Measurements from ENCODE around the gene GPN1. TPM values are rescaled to one million over a fixed set of nuclear protein-coding genes. Genes with fewer than 3 reads are reported as not detected.

Gene GPN1
- total and polyA plus RNA-seq, 12 donors, result 10.6 to 44.6 (median 24.8) TPM

GRCh38 chr2:27689424-27689823, 60.6 kb downstream of the GPN1 start:
- H3K36me3 ChIP-seq (replicated peaks in 1 of 2), result peaks cover 0 to 64% of the 10 kb centered on the region in 2 donors
- H3K27me3 ChIP-seq, result no peaks in the 10 kb centered on the region
- 94 to 96% (median 95%) methylated on average over 2 of the region's 2 CpGs for WGBS, 4 donors
- no peaks in the 10 kb centered on the region for H3K9me3 ChIP-seq (replicated peaks in 1 of 3)
- TF ChIP-seq CTCF (IDR thresholded peaks at IDR 0.05), result no peak
- no peak overlapping the region for H3K4me3 ChIP-seq
- intact Hi-C loops (cut with DNase I), result no loop called here
- H3K27ac ChIP-seq, result no peak overlapping the region
- no peaks in the 10 kb centered on the region for H3K4me1 ChIP-seq (replicated peaks in 1 of 2)
- DNase-seq, result no peak

DNA sequence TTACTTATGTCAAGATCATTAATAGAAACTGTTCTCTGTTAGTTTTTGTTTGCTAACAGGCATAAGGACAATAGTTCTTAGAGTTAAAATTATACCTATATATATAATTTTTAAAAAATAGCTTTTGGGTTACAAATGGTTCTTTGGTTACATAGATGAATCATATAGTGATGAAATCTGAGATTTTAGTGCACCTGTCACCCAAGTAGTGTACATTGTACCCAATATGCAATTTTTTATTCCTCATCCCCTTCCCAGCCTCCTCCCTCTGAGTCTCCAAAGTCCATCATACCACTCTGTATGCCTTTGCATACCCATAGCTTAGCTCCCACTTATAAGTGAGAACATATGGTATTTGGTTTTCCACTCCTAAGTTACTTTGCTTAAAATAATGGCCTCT, 61.2 kb downstream of the GPN1 start:
- TF ChIP-seq POLR2A (IDR thresholded peaks at IDR 0.05), result no peak
- peaks cover 0 to 62% of the 10 kb centered on the region in 2 donors for H3K36me3 ChIP-seq (replicated peaks in 1 of 2)
- H3K4me3 ChIP-seq, result no peak overlapping the region
- no peaks in the 10 kb centered on the region for H3K9me3 ChIP-seq (replicated peaks in 1 of 3)
- no peak for DNase-seq
- intact Hi-C loops (cut with DNase I), result no loop called here
- H3K4me1 ChIP-seq (replicated peaks in 1 of 2), result no peaks in the 10 kb centered on the region
- no peaks in the 10 kb centered on the region for H3K27me3 ChIP-seq
- no peak overlapping the region for H3K27ac ChIP-seq

DNA sequence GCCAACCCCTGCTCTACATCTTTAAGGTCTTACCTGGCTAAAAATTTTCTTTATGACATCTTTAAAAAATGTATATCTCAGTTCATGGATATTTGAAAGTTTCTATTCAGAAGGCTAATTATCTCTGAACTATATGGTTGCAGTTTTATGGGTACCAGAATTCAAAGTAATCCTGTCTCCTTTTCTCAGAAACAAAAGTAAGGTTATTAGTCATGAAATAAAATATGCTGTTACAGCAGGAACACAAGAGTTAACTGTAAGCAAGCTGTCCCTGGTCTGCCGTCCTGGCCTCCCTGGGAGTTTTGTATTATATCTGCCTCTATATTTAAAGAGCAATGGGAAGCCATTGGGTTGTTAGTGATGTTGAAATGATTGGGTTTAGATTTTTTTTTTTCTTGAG, 68.8 kb downstream of the GPN1 start:
- no peaks in the 10 kb centered on the region for H3K27me3 ChIP-seq
- DNase-seq, result no peak
- H3K4me3 ChIP-seq, result no peak overlapping the region
- intact Hi-C loops (cut with DNase I), result no loop called here
- H3K4me1 ChIP-seq (replicated peaks in 1 of 2), result no peaks in the 10 kb centered on the region
- H3K36me3 ChIP-seq (replicated peaks in 1 of 2), result peaks cover 0 to 31% of the 10 kb centered on the region in 2 donors
- H3K27ac ChIP-seq, result no peak overlapping the region
- 70 to 86% (median 84%) methylated on average over 1 of the region's 1 CpG for WGBS, 4 donors
- H3K9me3 ChIP-seq (replicated peaks in 1 of 3), result no peaks in the 10 kb centered on the region
- no peak for TF ChIP-seq POLR2A (IDR thresholded peaks at IDR 0.05)
- no peak for TF ChIP-seq CTCF (IDR thresholded peaks at IDR 0.05)

Small RNAs within 50 kb of the gene (small RNA-seq; reads per million reads assigned to genes)
- 0 reads per million in 2 donors for gene RF00340

Other genes starting within 250 kb of the GPN1 start
- 10 to 100 TPM in 7 of 9 donors, 1 to 10 TPM in 2; 3.1 to 29.2 (median 15.6) TPM for gene ZNF513, start 248.3 kb upstream of the GPN1 start, total RNA-seq
- gene ZNF513, start 248.3 kb upstream of the GPN1 start, polyA plus RNA-seq, result 10 to 100 TPM in 2 of 3 donors, 1 to 10 TPM in 1; 6.1 to 83.7 (median 72.5) TPM
- 10 to 100 TPM; 50.1 to 78.9 (median 60.6) TPM for gene PPM1G, start 219.5 kb upstream of the GPN1 start, total RNA-seq
- gene PPM1G, start 219.5 kb upstream of the GPN1 start, polyA plus RNA-seq, result 100 to 1,000 TPM in 1 of 3 donors, 10 to 100 TPM in 2; 51.0 to 107 (median 54.7) TPM
- 100 to 1,000 TPM in 1 of 9 donors, 10 to 100 TPM in 8; 48.4 to 100 (median 75.4) TPM for gene NRBP1, start 200.4 kb upstream of the GPN1 start, total RNA-seq
- 100 to 1,000 TPM in 1 of 3 donors, 10 to 100 TPM in 2; 52.7 to 126 (median 58.1) TPM for gene NRBP1, start 200.4 kb upstream of the GPN1 start, polyA plus RNA-seq
- gene KRTCAP3, start 186.7 kb upstream of the GPN1 start, total RNA-seq, result 1 to 10 TPM; 1.2 to 8.2 (median 4.2) TPM
- gene KRTCAP3, start 186.7 kb upstream of the GPN1 start, polyA plus RNA-seq, result 1 to 10 TPM; 1.4 to 6.4 (median 5.4) TPM
- 10 to 100 TPM in 8 of 9 donors, 1 to 10 TPM in 1; 6.3 to 28.1 (median 15.7) TPM for gene IFT172, start 139.3 kb upstream of the GPN1 start, total RNA-seq
- 100 to 1,000 TPM in 1 of 3 donors, 10 to 100 TPM in 1, 1 to 10 TPM in 1; 9.8 to 113 (median 75.6) TPM for gene IFT172, start 139.3 kb upstream of the GPN1 start, polyA plus RNA-seq
- gene FNDC4, start 133.8 kb upstream of the GPN1 start, total RNA-seq, result 100 to 1,000 TPM in 6 of 9 donors, 10 to 100 TPM in 3; 35.3 to 321 (median 115) TPM
- 100 to 1,000 TPM in 2 of 3 donors, 10 to 100 TPM in 1; 51.3 to 331 (median 101) TPM for gene FNDC4, start 133.8 kb upstream of the GPN1 start, polyA plus RNA-seq
- 10 to 100 TPM in 2 of 9 donors, 1 to 10 TPM in 6, under 1 TPM in 1; 0.24 to 24.0 (median 6.3) TPM for gene GCKR, start 132.2 kb upstream of the GPN1 start, total RNA-seq
- 10 to 100 TPM in 2 of 3 donors, 1 to 10 TPM in 1; 9.4 to 29.4 (median 17.3) TPM for gene GCKR, start 132.2 kb upstream of the GPN1 start, polyA plus RNA-seq
- 10 to 100 TPM; 16.8 to 82.5 (median 31.0) TPM for gene ZNF512, start 46.0 kb upstream of the GPN1 start, total RNA-seq
- gene ZNF512, start 46.0 kb upstream of the GPN1 start, polyA plus RNA-seq, result 10 to 100 TPM; 12.8 to 31.0 (median 13.0) TPM
- 10 to 100 TPM in 1 of 9 donors, 1 to 10 TPM in 8; 1.6 to 46.9 (median 3.7) TPM for gene CCDC121, start within 50 bp of the GPN1 start, total RNA-seq
- gene CCDC121, start within 50 bp of the GPN1 start, polyA plus RNA-seq, result 1 to 10 TPM in 2 of 3 donors, under 1 TPM in 1; 0.51 to 6.4 (median 1.4) TPM
- 10 to 100 TPM; 16.6 to 48.4 (median 32.0) TPM for gene SUPT7L, start 34.6 kb downstream of the GPN1 start, total RNA-seq
- 10 to 100 TPM; 36.8 to 51.4 (median 50.0) TPM for gene SUPT7L, start 34.6 kb downstream of the GPN1 start, polyA plus RNA-seq
- 10 to 100 TPM; 14.4 to 36.9 (median 22.4) TPM for gene SLC4A1AP, start 34.8 kb downstream of the GPN1 start, total RNA-seq
- gene SLC4A1AP, start 34.8 kb downstream of the GPN1 start, polyA plus RNA-seq, result 10 to 100 TPM; 13.0 to 41.1 (median 15.0) TPM
- gene MRPL33, start 142.7 kb downstream of the GPN1 start, total RNA-seq, result 1,000 to 10,000 TPM in 1 of 9 donors, 100 to 1,000 TPM in 8; 211 to 1,020 (median 479) TPM
- 100 to 1,000 TPM; 253 to 508 (median 491) TPM for gene MRPL33, start 142.7 kb downstream of the GPN1 start, polyA plus RNA-seq